C1 segment of cervical spinal cord (tissue), 14 donors: ENCODE results near the gene FGFR3.

Source experiments
- DNase-seq, 14 donors: peaks; one replicate each; lab custom pipeline; 2025; lab: John Stamatoyannopoulos, UW

The FGFR3 gene

GRCh38 chr4:1787411-1788077 lies 5.5 kb upstream of the FGFR3 start:
- no peak for DNase-seq

- DNase-seq: no peak
Measured at GRCh38 chr4:1788254-1788973, 4.7 kb upstream of the FGFR3 start.

- no peak for DNase-seq
Measured at GRCh38 chr4:1789552-1789951, 3.5 kb upstream of the FGFR3 start.

- DNase-seq: no peak
Measured at GRCh38 chr4:1790005-1790404, 3.1 kb upstream of the FGFR3 start.

GRCh38 chr4:1792158-1792831 lies 798 bp upstream of the FGFR3 start:
- no peak for DNase-seq

- DNase-seq: no peak
Measured at GRCh38 chr4:1793496-1793840, 375 bp downstream of the FGFR3 start.

GRCh38 chr4:1793940-1794808 lies 1.1 kb downstream of the FGFR3 start:
- DNase-seq: no peak

GRCh38 chr4:1794809-1795298 lies 1.8 kb downstream of the FGFR3 start:
- no peak for DNase-seq

GRCh38 chr4:1795299-1796195 lies 2.5 kb downstream of the FGFR3 start:
- DNase-seq: no peak

GRCh38 chr4:1796486-1797204 lies 3.6 kb downstream of the FGFR3 start:
- DNase-seq: no peak

GRCh38 chr4:1797298-1797860 lies 4.3 kb downstream of the FGFR3 start:
- peak in 3 of 14 donors; percentile 15 to 64 (median 58) for DNase-seq

- DNase-seq: peak in 8 of 14 donors; percentile 27 to 77 (median 58)
Measured at GRCh38 chr4:1797861-1798579, 4.9 kb downstream of the FGFR3 start.

- no peak for DNase-seq
Measured at GRCh38 chr4:1798580-1799386, 5.7 kb downstream of the FGFR3 start.

GRCh38 chr4:1799387-1800375 lies 6.6 kb downstream of the FGFR3 start:
- DNase-seq: no peak

GRCh38 chr4:1800805-1801204 lies 7.7 kb downstream of the FGFR3 start:
- DNase-seq: no peak

GRCh38 chr4:1801286-1801958 lies 8.3 kb downstream of the FGFR3 start:
- DNase-seq: no peak
